HepG2 (cell line): Measurements from ENCODE around the gene VEZF1. TPM values are rescaled to one million over a fixed set of nuclear protein-coding genes. Genes with fewer than 3 reads are reported as not detected.
A peak's percentile ranks its signal among the peaks of the same experiment; 100 is the strongest.

ENCODE experiments used
- ARNT ChIP-seq: fragments of 450-650 bp; IDR thresholded peaks from 2 replicates; pipeline ENCODE4 v1.6.1; 2017
- ASH2L ChIP-seq: fragments of 300-600, 200-600 bp; sonication (generic); IDR thresholded peaks from 2 replicates; pipeline ENCODE4 v1.7.0; 2017; ENCODE audit warnings: low read depth, mild to moderate bottlenecking, moderate library complexity, mixed read lengths, low read length; ENCODE audit not compliant: insufficient read length
- HNRNPK ChIP-seq: fragments of 200-400 bp; formaldehyde crosslinking; IDR thresholded peaks from 2 replicates; pipeline ENCODE4 v1.6.1; 2018; ENCODE audit warnings: low read length, low read depth, moderate library complexity, mild to moderate bottlenecking; ENCODE audit not compliant: poor library complexity, severe bottlenecking
- JUND ChIP-seq: sonication (generic); formaldehyde crosslinking; IDR thresholded peaks from 2 replicates; pipeline ENCODE4 v1.8.0; 2022; ENCODE audit warnings: mild to moderate bottlenecking, missing genetic modification reagents
- KLF15 ChIP-seq: sonication (generic); formaldehyde crosslinking; IDR thresholded peaks from 2 replicates; pipeline ENCODE4 v1.8.1; 2023; ENCODE audit warnings: borderline replicate concordance, mild to moderate bottlenecking, inconsistent platforms, missing genetic modification reagents, mixed read lengths
- MIXL1 ChIP-seq: IDR thresholded peaks from 2 replicates; pipeline ENCODE4 v1.6.1; 2016
- NFE2 ChIP-seq: sonication (generic); formaldehyde crosslinking; IDR thresholded peaks from 2 replicates; pipeline ENCODE4 v1.4.0; 2020; ENCODE audit warnings: missing genetic modification reagents
- POLR2AphosphoS5 ChIP-seq: IDR thresholded peaks from 2 replicates; pipeline ENCODE4 v1.6.1; 2012; ENCODE audit warnings: low read depth, low read length
- SMAD3 ChIP-seq: sonication (generic); formaldehyde crosslinking; IDR thresholded peaks from 2 replicates; pipeline ENCODE4 v1.4.0; 2020; ENCODE audit warnings: missing genetic modification reagents
- SP5 ChIP-seq: IDR thresholded peaks from 2 replicates; pipeline ENCODE4 v1.6.1; 2016; ENCODE audit warnings: low read depth, borderline replicate concordance
- SPEN ChIP-seq: sonication (generic); formaldehyde crosslinking; IDR thresholded peaks from 2 replicates; pipeline ENCODE4 v1.5.1; 2020; ENCODE audit warnings: low read depth, mild to moderate bottlenecking, missing genetic modification reagents
- THAP8 ChIP-seq: sonication (generic); formaldehyde crosslinking; IDR thresholded peaks from 2 replicates; pipeline ENCODE4 v1.5.1; 2020; ENCODE audit warnings: missing genetic modification reagents, mild to moderate bottlenecking, borderline replicate concordance
- THYN1 ChIP-seq: sonication (generic); formaldehyde crosslinking; IDR thresholded peaks from 2 replicates; pipeline ENCODE4 v1.8.1; 2023; ENCODE audit warnings: low read depth, mild to moderate bottlenecking, moderate library complexity, missing genetic modification reagents, borderline replicate concordance
- ZBTB34 ChIP-seq: sonication (generic); formaldehyde crosslinking; IDR thresholded peaks from 2 replicates; pipeline ENCODE4 v1.8.0; 2022; ENCODE audit warnings: mild to moderate bottlenecking, missing genetic modification reagents
- ZFP37 ChIP-seq: sonication (generic); formaldehyde crosslinking; IDR thresholded peaks from 2 replicates; pipeline ENCODE4 v1.4.0; 2020; ENCODE audit warnings: missing genetic modification reagents, borderline replicate concordance
- ZNF260 ChIP-seq: sonication (generic); formaldehyde crosslinking; IDR thresholded peaks from 2 replicates; pipeline ENCODE4 v1.4.0; 2020; ENCODE audit warnings: missing genetic modification reagents, low read depth, mild to moderate bottlenecking, borderline replicate concordance
- ZNF329 ChIP-seq: sonication (generic); formaldehyde crosslinking; IDR thresholded peaks from 2 replicates; pipeline ENCODE4 v1.9.0; 2021; ENCODE audit warnings: low read depth, mild to moderate bottlenecking, missing genetic modification reagents
- ZNF552 ChIP-seq: sonication (generic); formaldehyde crosslinking; IDR thresholded peaks from 2 replicates; pipeline ENCODE4 v1.9.0; 2022; ENCODE audit warnings: missing genetic modification reagents, mild to moderate bottlenecking, borderline replicate concordance
- ZNF781 ChIP-seq: sonication (generic); formaldehyde crosslinking; IDR thresholded peaks from 2 replicates; pipeline ENCODE4 v1.5.1; 2020; ENCODE audit warnings: borderline replicate concordance, mild to moderate bottlenecking, missing genetic modification reagents; ENCODE audit errors: not compliant biosample characterization
- ZNF816 ChIP-seq: sonication (generic); formaldehyde crosslinking; IDR thresholded peaks from 2 replicates; pipeline ENCODE4 v1.8.0; 2022; ENCODE audit warnings: missing genetic modification reagents, mild to moderate bottlenecking, borderline replicate concordance
- polyA plus RNA-seq, 8 experiments: library from polyadenylated mRNA; depleted of rRNA in 3 of 8; stranded (reverse) in 7 of 8; unstranded in 1 of 8; fragments of >200 nt; fragmentation: Illumina TruSeq in 4 of 8; extraction: Trizol in 4 of 8; gene quantifications; 2 replicates each; pipeline versions ENCODE4 v1.2.1 to v1.2.3, GENCODE V29; 2011 to 2016; ENCODE audit warnings: low read depth in 4 of 8, missing spikeins in 1 of 8, mixed read lengths in 1 of 8; ENCODE audit not compliant: insufficient read depth in 1 of 8
- total RNA-seq, 5 experiments: library from RNA; depleted of rRNA; stranded (reverse); fragments of >200 nt; fragmentation: Illumina TruSeq; extraction: Trizol; gene quantifications; 2 replicates each; pipeline ENCODE4 v1.2.3, GENCODE V29; 2016; ENCODE audit warnings: low read depth in 1 of 5
- TF ChIP-seq, protein P1 (sequence below): sonication (generic); formaldehyde crosslinking; IDR thresholded peaks from 2 replicates; pipeline ENCODE4 v1.4.0; 2020; ENCODE audit warnings: missing genetic modification reagents
- TF ChIP-seq, protein P2 (sequence below): sonication (generic); formaldehyde crosslinking; IDR thresholded peaks from 2 replicates; pipeline ENCODE4 v1.4.0; 2020; ENCODE audit warnings: missing genetic modification reagents
- TF ChIP-seq, protein P3 (sequence below): sonication (generic); formaldehyde crosslinking; IDR thresholded peaks from 2 replicates; pipeline ENCODE4 v1.5.0; 2020; ENCODE audit warnings: mild to moderate bottlenecking, missing genetic modification reagents, moderate library complexity

The VEZF1 gene
- total and polyA plus RNA-seq, 2 of the 13 experiments (the other 11 are each of a cell fraction or from before 2014, with no cell fraction given), result 45.9 to 49.7 TPM

DNA sequence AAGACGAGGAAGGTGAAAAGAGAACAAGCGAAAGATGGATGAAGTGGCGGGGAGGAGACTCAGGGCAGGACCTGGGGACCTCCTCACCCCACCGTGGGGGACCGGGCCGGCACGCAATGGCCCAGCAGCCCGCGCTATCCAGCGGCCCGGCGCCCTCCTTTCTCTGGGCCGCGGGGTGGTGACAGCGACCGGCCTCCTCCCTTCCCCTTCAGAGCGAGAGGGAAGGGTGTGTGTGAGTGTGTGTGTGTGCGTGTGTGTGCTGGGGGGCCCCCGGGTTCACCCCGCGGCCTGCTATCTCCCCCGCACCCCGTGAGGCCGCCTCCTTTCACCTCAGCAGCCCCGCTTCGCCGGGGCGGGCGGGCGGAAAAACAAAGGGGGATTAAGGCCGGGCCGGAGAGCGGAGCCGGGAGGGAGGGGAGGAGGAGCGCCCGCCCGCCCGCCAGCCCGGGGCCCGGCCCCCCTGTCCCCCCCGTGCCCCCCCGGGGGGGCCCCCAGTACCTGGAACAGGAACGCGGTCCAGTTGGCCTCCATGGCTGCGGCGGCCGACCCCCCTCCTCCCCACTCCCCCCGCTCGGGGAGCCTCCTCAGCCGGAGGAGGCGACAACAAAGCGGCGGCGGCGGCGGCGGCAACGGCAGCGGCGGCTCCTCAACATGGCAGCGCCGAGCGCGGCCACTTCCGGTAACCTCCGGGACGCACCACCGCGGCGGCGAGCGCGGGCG lies at the start of gene VEZF1 (continued):
- TF ChIP-seq, protein P1, sequence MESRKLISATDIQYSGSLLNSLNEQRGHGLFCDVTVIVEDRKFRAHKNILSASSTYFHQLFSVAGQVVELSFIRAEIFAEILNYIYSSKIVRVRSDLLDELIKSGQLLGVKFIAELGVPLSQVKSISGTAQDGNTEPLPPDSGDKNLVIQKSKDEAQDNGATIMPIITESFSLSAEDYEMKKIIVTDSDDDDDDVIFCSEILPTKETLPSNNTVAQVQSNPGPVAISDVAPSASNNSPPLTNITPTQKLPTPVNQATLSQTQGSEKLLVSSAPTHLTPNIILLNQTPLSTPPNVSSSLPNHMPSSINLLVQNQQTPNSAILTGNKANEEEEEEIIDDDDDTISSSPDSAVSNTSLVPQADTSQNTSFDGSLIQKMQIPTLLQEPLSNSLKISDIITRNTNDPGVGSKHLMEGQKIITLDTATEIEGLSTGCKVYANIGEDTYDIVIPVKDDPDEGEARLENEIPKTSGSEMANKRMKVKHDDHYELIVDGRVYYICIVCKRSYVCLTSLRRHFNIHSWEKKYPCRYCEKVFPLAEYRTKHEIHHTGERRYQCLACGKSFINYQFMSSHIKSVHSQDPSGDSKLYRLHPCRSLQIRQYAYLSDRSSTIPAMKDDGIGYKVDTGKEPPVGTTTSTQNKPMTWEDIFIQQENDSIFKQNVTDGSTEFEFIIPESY, result no peak
- TF ChIP-seq ZNF260 (CRISPR knock-in tag) (0 out of 2 replicates have a peak, but pooled peaks have one; percentile 37), POLR2AphosphoS5 (no peak; the same call in 1 of the 2 replicates), ZNF781 (CRISPR knock-in tag) (no peak), KLF15 (CRISPR knock-in tag) (0 out of 2 replicates have a peak, but pooled peaks have one; percentile 63), SPEN (no peak; the same call in 1 of the 2 replicates), NFE2 (CRISPR knock-in tag) (no peak), SMAD3 (CRISPR knock-in tag) (no peak), ARNT (no peak), MIXL1 (peak; percentile 35; the same call in 1 of the 2 replicates), JUND (CRISPR knock-in tag) (peak; percentile 13; the same call in 1 of the 2 replicates), SP5 (no peak; the same call in 1 of the 2 replicates), ZFP37 (CRISPR knock-in tag) (no peak), THAP8 (CRISPR knock-in tag) (no peak; the same call in 1 of the 2 replicates), HNRNPK (peak; percentile 86), THYN1 (no peak), ZNF329 (CRISPR knock-in tag) (no peak), ZBTB34 (CRISPR knock-in tag) (no peak), ASH2L (no peak), ZNF816 (no peak), ZNF552 (CRISPR knock-in tag) (no peak; the same call in 1 of the 2 replicates)
- TF ChIP-seq, protein P2, sequence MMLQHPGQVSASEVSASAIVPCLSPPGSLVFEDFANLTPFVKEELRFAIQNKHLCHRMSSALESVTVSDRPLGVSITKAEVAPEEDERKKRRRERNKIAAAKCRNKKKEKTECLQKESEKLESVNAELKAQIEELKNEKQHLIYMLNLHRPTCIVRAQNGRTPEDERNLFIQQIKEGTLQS (CRISPR knock-in tag), result no peak
- TF ChIP-seq, protein P3, sequence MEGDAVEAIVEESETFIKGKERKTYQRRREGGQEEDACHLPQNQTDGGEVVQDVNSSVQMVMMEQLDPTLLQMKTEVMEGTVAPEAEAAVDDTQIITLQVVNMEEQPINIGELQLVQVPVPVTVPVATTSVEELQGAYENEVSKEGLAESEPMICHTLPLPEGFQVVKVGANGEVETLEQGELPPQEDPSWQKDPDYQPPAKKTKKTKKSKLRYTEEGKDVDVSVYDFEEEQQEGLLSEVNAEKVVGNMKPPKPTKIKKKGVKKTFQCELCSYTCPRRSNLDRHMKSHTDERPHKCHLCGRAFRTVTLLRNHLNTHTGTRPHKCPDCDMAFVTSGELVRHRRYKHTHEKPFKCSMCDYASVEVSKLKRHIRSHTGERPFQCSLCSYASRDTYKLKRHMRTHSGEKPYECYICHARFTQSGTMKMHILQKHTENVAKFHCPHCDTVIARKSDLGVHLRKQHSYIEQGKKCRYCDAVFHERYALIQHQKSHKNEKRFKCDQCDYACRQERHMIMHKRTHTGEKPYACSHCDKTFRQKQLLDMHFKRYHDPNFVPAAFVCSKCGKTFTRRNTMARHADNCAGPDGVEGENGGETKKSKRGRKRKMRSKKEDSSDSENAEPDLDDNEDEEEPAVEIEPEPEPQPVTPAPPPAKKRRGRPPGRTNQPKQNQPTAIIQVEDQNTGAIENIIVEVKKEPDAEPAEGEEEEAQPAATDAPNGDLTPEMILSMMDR (CRISPR knock-in tag), result peak; percentile 12; the same call in 1 of the 2 replicates
